Measurements from ENCODE around the gene ACTG2. TPM values are rescaled to one million over a fixed set of nuclear protein-coding genes. Genes with fewer than 3 reads are reported as not detected.

The ACTG2 gene
- total RNA-seq, 1 donor from 2014 or later: not detected

DNA sequence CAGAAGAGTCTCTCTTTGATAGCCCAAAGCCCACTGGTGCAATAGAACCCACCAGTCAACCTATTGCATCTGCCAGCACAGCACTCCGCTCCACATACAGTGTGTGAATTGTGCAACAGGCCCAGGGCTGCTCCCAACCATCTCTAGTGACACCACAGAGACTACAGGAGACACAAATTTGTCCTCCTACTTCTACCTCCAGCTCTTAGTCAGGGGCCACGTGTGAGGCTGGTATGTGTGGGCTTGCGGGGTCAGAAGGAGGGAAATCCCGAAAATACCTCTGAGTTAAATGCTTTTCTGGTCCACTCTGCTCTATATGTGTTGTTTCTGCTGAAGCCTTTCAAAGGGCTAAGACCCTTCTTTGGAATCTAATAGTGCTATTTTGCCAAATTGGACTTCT lies 51.9 kb downstream of the ACTG2 start:
- Mint-ChIP-seq H3K9me3 (ENCODE audit: unreplicated experiment) (no peaks in the 10 kb centered on the region), H3K4me1 (ENCODE audit: low read depth, unreplicated experiment) (no peaks in the 10 kb centered on the region), H3K27me3 (ENCODE audit: unreplicated experiment) (no peaks in the 10 kb centered on the region), H3K4me3 (ENCODE audit: unreplicated experiment) (no peak overlapping the region), H3K36me3 (ENCODE audit: unreplicated experiment) (no peaks in the 10 kb centered on the region), H3K27ac (ENCODE audit: unreplicated experiment) (no peak overlapping the region)
- no peak for DNase-seq
- TF ChIP-seq, protein P1, sequence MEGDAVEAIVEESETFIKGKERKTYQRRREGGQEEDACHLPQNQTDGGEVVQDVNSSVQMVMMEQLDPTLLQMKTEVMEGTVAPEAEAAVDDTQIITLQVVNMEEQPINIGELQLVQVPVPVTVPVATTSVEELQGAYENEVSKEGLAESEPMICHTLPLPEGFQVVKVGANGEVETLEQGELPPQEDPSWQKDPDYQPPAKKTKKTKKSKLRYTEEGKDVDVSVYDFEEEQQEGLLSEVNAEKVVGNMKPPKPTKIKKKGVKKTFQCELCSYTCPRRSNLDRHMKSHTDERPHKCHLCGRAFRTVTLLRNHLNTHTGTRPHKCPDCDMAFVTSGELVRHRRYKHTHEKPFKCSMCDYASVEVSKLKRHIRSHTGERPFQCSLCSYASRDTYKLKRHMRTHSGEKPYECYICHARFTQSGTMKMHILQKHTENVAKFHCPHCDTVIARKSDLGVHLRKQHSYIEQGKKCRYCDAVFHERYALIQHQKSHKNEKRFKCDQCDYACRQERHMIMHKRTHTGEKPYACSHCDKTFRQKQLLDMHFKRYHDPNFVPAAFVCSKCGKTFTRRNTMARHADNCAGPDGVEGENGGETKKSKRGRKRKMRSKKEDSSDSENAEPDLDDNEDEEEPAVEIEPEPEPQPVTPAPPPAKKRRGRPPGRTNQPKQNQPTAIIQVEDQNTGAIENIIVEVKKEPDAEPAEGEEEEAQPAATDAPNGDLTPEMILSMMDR (IDR thresholded peaks at IDR 0.05; ENCODE audit: partially characterized antibody, unreplicated experiment): no peak

DNA sequence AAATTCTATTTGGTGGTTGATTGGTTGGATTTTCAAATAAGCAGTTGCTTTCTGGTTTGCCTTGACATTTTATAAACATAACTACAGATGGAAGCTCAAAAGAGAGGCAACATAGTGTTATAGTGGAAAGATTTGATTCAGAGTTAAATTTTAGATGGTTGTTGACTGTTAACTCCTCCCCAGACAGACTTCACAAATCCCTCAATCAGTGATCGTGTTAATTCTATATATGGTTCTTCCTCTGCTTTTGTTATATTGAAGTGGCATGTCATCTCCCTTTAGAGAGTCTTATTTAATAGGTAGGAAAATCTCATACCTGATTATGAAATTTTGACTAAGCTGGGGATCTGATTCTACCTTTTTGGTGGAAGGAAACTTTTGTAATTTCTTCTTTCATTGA lies 53.4 kb downstream of the ACTG2 start:
- Mint-ChIP-seq H3K27me3 (ENCODE audit: unreplicated experiment) (peaks cover 1% of the 10 kb centered on the region), H3K36me3 (ENCODE audit: unreplicated experiment) (no peaks in the 10 kb centered on the region), H3K4me3 (ENCODE audit: unreplicated experiment) (no peak overlapping the region), H3K9me3 (ENCODE audit: unreplicated experiment) (no peaks in the 10 kb centered on the region), H3K27ac (ENCODE audit: unreplicated experiment) (peak overlapping the region; percentile 41), H3K4me1 (ENCODE audit: low read depth, unreplicated experiment) (peaks cover 3% of the 10 kb centered on the region)
- TF ChIP-seq, protein P1 (IDR thresholded peaks at IDR 0.05; ENCODE audit: partially characterized antibody, unreplicated experiment): no peak
- no peak for DNase-seq

DNA sequence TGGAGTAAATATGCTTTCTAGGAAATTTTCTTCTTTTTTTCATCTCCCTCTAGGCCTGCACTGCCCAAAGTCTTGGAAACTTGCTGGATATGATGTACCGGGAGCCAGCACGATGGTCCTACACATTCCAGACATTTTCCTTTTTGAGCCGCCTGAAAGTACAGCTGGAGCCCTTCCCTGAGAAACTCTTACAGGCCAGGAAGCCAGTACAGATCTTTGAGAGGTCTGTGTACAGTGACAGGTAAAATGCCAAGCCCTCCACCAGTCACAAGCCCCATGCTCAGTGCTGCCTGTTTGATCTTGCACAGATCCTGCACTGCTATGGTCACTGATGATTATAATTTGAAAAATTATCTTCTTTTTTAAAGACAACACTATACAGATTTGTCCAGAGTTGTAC lies 53.9 kb downstream of the ACTG2 start:
- DNase-seq: no peak
- Mint-ChIP-seq H3K4me1 (ENCODE audit: low read depth, unreplicated experiment) (peaks cover 3% of the 10 kb centered on the region), H3K4me3 (ENCODE audit: unreplicated experiment) (no peak overlapping the region), H3K9me3 (ENCODE audit: unreplicated experiment) (no peaks in the 10 kb centered on the region), H3K36me3 (ENCODE audit: unreplicated experiment) (peaks cover 4% of the 10 kb centered on the region), H3K27ac (ENCODE audit: unreplicated experiment) (no peak overlapping the region), H3K27me3 (ENCODE audit: unreplicated experiment) (peaks cover 1% of the 10 kb centered on the region)
- TF ChIP-seq, protein P1 (IDR thresholded peaks at IDR 0.05; ENCODE audit: partially characterized antibody, unreplicated experiment): no peak

DNA sequence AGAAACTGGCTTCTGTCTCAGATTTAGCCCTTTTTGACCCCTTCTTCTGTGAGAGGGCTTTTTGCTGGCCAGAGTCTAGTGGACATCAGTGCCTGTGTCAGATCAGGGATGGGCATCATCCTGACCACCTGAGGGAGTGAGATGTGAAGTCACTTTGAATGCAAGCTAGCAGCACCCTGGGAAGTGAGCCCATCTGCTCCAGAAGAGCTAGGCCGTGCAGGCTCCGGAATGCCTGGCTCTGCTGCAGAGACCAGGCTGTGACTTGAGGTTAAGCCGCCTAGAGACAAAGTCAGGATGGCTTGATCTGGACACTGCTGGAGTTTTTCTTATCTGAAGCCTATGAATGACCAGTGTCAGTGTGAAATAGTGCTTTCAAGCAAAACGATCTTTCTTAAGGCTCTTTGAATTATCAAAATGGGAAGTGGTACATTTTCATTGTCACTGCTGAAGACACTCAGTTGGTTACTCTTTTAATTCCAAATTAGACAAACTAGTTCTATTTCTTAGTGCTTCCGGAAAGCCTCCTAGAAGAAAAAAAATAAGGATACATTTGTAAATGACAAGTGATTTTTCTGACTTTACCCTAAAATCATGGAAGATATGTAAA lies 54.7 kb downstream of the ACTG2 start:
- H3K9me3 Mint-ChIP-seq (ENCODE audit: unreplicated experiment): no peaks in the 10 kb centered on the region
- H3K27me3 Mint-ChIP-seq (ENCODE audit: unreplicated experiment): peaks cover 1% of the 10 kb centered on the region
- H3K36me3 Mint-ChIP-seq (ENCODE audit: unreplicated experiment): peaks cover 13% of the 10 kb centered on the region

DNA sequence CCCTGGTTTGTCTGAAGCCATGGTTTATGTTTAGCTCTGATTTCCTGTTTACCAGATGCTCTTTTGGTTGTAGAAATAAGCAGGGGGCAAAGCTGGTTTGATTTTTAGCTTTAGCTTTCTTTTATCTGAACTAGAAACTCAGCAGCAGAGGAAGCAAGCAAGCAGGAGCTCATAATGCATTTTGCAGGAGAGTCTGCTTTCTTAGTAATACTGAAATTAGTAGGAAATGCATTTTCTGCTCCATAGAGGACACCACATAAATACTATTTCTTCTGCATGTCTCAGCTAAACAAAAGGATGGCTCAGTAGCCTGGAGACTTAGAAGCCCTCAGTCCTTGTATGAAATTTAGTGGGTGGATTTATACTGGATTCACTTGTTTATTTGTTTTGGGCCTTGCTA lies 57.0 kb downstream of the ACTG2 start:
- Mint-ChIP-seq H3K4me1 (ENCODE audit: low read depth, unreplicated experiment) (peaks cover 3% of the 10 kb centered on the region), H3K27me3 (ENCODE audit: unreplicated experiment) (peaks cover 1% of the 10 kb centered on the region), H3K27ac (ENCODE audit: unreplicated experiment) (no peak overlapping the region), H3K4me3 (ENCODE audit: unreplicated experiment) (no peak overlapping the region), H3K9me3 (ENCODE audit: unreplicated experiment) (peaks cover 1% of the 10 kb centered on the region), H3K36me3 (ENCODE audit: unreplicated experiment) (peaks cover 13% of the 10 kb centered on the region)
- DNase-seq: no peak
- TF ChIP-seq, protein P1 (IDR thresholded peaks at IDR 0.05; ENCODE audit: partially characterized antibody, unreplicated experiment): no peak

More for the DNA sequence above, 54.7 kb downstream of the ACTG2 start:
- peaks cover 3% of the 10 kb centered on the region for H3K4me1 Mint-ChIP-seq (ENCODE audit: low read depth, unreplicated experiment)
- no peak overlapping the region for H3K27ac Mint-ChIP-seq (ENCODE audit: unreplicated experiment)
- TF ChIP-seq, protein P1 (IDR thresholded peaks at IDR 0.05; ENCODE audit: partially characterized antibody, unreplicated experiment): no peak
- DNase-seq: no peak
- no peak overlapping the region for H3K4me3 Mint-ChIP-seq (ENCODE audit: unreplicated experiment)
